RPMI8226 (cell line): Measurements from ENCODE around the gene C15orf40.
A peak's percentile ranks its signal among the peaks of the same experiment; 100 is the strongest.
"Not testable (repeated sequence)": the region's sequence is repeated elsewhere in the genome, so short reads cannot be mapped to it uniquely, and the experiment has no call there.

ENCODE experiments used
- DNase-seq: peaks from one replicate; pipeline ENCODE4 v3.0.0-alpha.2; 2015

The C15orf40 gene

GRCh38 chr15:82951472-82952157 lies 59.8 kb downstream of the C15orf40 start:
- peak; percentile 25 for DNase-seq

GRCh38 chr15:82950746-82951370 lies 60.6 kb downstream of the C15orf40 start:
- peak; percentile 41 for DNase-seq

- DNase-seq = no peak
Observed at GRCh38 chr15:82950295-82950694, 61.1 kb downstream of the C15orf40 start.

- DNase-seq = no peak
Observed at GRCh38 chr15:82946155-82946701, 65.2 kb downstream of the C15orf40 start.

GRCh38 chr15:82945326-82945725 lies 66.1 kb downstream of the C15orf40 start:
- no peak for DNase-seq

GRCh38 chr15:82944821-82945220 lies 66.6 kb downstream of the C15orf40 start:
- no peak for DNase-seq

- DNase-seq = no peak
Observed at GRCh38 chr15:82944056-82944455, 67.4 kb downstream of the C15orf40 start.

GRCh38 chr15:82943176-82943575 lies 68.3 kb downstream of the C15orf40 start:
- DNase-seq = no peak

- DNase-seq = no peak
Observed at GRCh38 chr15:82942691-82943090, 68.7 kb downstream of the C15orf40 start.

GRCh38 chr15:82939678-82940077 lies 71.8 kb downstream of the C15orf40 start:
- not testable (repeated sequence) for DNase-seq
